Ammon's horn (tissue), 1 donor: ENCODE measurements around the gene EPN2.

Experiments used
- DNase-seq: peaks from one replicate; pipeline ENCODE4 v3.0.0-alpha.2; 2016; ENCODE audit warnings: low spot score

The EPN2 gene

DNA sequence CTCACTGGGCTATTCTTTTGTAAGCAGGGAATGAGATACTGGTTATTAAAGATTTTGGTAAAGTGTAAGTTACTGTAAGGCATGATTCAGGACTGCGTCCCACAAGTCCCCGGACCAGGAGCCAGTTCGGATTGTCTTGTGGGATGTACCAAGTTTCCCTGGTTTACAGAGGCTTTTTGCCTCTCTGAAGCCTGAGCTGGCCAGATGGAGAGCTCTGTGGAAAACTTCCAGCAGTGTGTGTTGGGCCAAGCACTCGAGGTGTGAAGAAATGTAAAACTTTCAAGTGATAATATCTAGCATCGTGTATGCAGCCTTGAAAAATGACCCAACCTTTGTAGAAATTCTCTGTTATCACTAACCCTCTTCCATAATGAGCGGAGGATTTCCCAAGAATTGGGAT is 2.4 kb downstream of the EPN2 start:
- no peak for DNase-seq

GRCh38 chr17:19242323-19242722 is 5.2 kb downstream of the EPN2 start:
- DNase-seq: no peak

- DNase-seq: no peak
Measured at GRCh38 chr17:19242926-19243325, 5.8 kb downstream of the EPN2 start.

DNA sequence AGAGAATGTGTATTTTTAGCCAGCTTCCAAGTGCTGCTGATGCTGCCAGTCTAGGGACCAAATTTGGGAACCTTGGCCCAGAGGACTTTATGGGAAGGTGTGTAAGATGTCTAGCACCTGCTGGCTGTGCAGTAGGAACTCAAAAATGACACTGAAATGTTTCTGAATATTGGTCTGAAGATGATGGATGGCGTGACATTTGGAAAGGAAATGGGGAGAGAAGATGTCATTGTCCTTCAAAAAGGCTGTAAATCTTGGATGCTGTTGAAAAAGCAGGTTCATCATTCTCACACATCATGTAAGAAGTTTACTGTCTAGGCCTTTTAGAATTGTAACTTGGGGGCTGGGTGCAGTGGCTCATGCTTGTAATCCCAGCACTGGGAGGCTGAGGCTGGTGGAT is 6.7 kb downstream of the EPN2 start:
- no peak for DNase-seq

- DNase-seq: no peak
Measured at GRCh38 chr17:19244357-19244756, 7.2 kb downstream of the EPN2 start.

- no peak for DNase-seq
Measured at GRCh38 chr17:19244781-19245180, 7.6 kb downstream of the EPN2 start.

- no peak for DNase-seq
Measured at GRCh38 chr17:19247473-19247872, 10.3 kb downstream of the EPN2 start.

GRCh38 chr17:19248151-19248927 is 11.2 kb downstream of the EPN2 start:
- no peak for DNase-seq

DNA sequence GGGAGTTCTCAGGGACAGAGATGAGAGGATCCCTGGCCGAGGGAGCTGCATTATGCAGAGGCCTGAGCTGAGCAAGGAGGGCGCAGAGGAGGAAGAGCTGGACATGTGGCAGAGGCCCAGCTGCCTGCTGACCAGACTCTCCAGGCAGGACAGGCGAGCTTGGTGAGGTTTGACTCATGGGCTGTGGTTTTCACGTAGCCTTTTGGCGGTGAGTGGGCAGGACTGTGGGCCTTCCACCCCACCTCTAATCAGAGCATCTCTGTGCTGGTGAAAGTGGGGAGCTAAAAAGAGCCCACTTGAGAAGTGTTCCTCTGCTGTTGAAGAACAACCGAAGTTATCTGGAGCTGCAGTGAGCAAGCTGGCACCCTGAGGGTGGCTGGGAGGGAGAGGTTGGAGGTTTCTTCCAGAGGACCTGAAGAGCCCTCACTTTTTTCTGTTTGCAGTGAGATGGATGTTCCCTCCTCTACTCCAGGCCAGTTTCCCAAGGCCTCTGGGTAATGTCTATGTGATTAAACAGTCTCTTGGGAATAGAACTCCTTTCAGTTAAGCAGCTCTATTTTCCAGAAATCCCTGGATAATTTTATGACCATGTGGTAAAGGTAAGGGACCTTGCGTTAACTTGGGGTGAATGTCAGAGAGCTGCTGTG is 11.9 kb downstream of the EPN2 start:
- DNase-seq: peak; percentile 79

DNA sequence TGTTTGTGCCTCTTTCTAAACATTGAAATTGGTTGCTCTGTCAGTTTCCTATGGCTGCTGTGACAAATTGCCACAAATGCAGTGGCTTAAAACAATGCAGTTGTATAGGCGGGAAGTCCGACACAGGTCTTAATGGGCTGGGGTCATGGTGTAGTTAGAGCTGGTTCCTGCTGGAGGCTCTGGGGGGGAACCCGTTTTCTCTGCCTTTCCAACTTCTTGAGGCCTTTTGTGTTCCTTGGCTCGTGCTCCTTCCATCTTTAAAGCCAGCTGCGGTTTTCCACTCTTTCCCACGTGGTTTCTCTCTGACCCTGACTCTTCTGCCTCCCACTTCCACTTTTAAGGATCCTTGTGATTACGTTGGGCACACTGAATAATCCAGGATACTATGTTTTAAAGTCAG is 12.5 kb downstream of the EPN2 start:
- no peak for DNase-seq

GRCh38 chr17:19250421-19251173 is 13.4 kb downstream of the EPN2 start:
- peak; percentile 95 for DNase-seq

GRCh38 chr17:19253112-19253511 is 15.9 kb downstream of the EPN2 start:
- DNase-seq: no peak

DNA sequence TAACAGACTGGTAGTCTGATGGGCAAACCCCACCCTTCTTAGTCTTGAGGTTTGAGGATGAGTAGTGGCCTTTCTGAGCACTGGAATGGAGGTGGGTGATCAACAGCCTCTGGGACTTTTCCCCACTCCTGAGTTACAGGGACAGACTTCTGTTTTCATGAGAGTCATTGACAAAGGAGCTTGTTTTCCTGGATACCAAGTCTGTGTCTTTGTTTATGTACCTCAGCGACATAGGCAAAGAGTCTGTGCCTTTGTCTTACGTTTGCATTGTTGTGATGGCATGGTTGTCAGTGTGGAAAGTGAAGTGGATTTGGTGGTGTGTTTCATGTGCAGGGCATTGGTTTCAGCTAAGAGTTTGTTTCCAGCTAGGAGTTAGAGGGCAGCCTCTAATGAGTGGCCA is 17.5 kb downstream of the EPN2 start:
- DNase-seq: no peak

GRCh38 chr17:19255279-19255678 is 18.1 kb downstream of the EPN2 start:
- DNase-seq: no peak

DNA sequence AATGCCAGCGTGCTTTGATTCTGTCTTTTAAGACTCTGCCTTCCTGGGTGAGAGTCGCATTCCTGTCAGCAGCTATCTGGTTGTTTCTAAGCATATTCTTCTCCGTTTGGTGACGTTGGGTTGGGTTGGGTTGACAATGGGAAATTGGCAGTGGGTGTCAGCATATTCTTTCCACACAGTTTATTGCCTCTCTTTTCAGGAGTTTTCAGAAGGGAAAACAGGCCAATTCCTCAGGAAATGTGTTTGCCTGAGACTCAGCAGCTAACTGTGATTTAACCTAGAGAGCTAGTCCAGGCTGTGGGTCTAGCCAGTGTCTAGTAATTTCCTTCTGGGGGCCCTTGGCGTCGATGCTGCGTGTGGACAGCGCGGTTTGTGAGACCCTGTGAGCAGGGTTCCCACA is 21.2 kb downstream of the EPN2 start:
- DNase-seq: no peak

DNA sequence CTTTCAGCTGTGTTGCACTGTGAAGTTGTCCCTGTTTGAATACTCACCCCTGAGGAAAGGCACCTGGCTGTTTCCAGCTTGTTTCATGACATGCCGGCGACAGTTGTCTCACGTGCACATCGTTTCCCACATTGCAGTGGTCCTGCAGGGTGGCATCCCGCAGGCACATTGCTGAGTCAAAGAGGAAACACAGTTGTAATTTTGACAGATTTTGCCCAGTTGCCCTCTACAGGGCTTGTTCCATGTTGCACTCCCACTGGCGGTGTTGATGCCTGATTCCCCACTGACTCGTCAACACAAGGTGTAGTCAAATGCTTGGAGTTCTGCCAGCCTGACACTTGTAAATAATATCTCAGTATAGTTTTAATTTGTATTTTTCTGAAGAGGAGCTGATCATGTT is 23.8 kb downstream of the EPN2 start:
- no peak for DNase-seq

- DNase-seq: no peak
Measured at GRCh38 chr17:19261426-19261825, 24.3 kb downstream of the EPN2 start.

- DNase-seq: no peak
Measured at GRCh38 chr17:19262650-19263631, 25.8 kb downstream of the EPN2 start.

DNA sequence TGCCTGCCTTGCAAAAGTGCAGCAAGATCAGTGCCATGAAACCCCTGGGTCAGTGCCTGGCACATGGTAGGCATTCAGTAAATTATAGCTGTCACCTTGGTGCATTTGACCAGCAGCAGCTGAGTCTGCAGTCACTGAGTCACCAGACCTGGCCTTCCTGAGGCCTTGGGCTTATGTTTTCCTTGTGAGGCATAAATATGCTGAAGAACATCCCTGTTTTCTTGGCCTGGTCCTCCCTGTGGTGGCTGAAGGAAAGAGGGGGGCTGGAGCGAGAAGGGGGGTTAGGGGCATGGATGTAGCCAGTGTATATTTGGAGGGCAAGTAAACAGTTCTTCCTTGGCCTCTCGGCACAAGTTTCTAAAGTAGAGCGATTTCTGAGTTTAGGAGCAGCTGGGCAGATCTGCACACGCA is 26.5 kb downstream of the EPN2 start:
- no peak for DNase-seq

DNA sequence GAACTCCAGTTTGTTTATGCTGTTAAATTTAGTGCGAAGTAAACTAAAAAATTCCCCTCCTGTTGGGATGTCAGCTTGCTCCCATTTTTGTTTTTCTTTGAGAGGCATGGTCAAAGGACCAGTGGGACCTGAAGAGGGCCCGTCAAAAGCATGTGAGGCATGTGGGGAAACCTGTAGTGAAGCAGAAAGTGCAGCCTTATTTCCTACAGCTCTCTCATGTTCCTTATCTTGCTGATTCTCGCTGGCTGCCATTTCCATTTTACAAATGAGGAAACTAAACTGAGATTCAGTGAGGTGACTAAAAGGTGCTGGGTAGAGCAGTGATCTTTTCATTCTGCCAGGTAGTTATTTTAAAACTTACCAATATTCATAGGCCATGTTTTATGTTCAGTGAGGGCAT is 27.1 kb downstream of the EPN2 start:
- DNase-seq: no peak

- DNase-seq: peak; percentile 77
Measured at GRCh38 chr17:19264681-19265080, 27.5 kb downstream of the EPN2 start.

- DNase-seq: no peak
Measured at GRCh38 chr17:19265755-19266154, 28.6 kb downstream of the EPN2 start.
